ENCODE results near the gene TTYH2. TPM values are rescaled to one million over a fixed set of nuclear protein-coding genes. Genes with fewer than 3 reads are reported as not detected.
A peak's percentile ranks its signal among the peaks of the same experiment; 100 is the strongest.
"Not testable (repeated sequence)": the region's sequence is repeated elsewhere in the genome, so short reads cannot be mapped to it uniquely, and the experiment has no call there.

The TTYH2 gene
- total and polyA plus RNA-seq, 5 donors from 2014 or later, result 6.7 to 23.3 (median 10.8) TPM

DNA sequence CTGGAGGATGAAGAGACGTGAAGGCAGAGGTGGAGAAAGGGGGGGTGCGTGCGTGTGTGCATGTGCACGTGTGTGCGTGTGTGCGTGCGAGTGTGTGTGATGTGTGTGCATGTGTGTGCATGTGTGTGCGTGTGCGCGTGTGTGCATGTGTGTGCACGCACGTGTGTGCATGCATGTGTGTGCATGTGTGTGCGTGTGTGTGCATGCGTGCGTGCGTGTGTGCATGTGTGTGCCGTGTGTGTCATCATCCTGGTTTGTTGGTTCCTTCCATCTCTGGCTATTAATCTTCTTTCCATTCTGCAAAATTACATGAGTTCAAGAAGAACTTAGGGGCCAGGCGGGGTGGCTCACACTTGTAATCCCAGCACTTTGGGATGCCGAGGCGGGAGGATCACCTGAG is 26.9 kb upstream of the TTYH2 start:
- Mint-ChIP-seq H3K4me1 (peaks cover 0 to 4% (median 0%) of the 10 kb centered on the region in 4 donors), H3K36me3 (no peaks in the 10 kb centered on the region), H3K9me3 (peaks cover 0 to 3% (median 0%) of the 10 kb centered on the region in 7 donors), H3K4me3 (no peak overlapping the region), H3K27ac (no peak overlapping the region), H3K27me3 (peaks cover 8% of the 10 kb centered on the region)
- no peak overlapping the region for H3K27ac ChIP-seq (ENCODE audit: insufficient read depth, low read length, poor library complexity, severe bottlenecking)
- no peaks in the 10 kb centered on the region for H3K36me3 ChIP-seq (ENCODE audit: control insufficient read depth, insufficient read depth, low read length)
- H3K4me3 ChIP-seq (ENCODE audit: low read depth, low read length), result no peak overlapping the region
- H3K9me3 ChIP-seq (ENCODE audit: control insufficient read depth in 2 of 2, low read length in 2 of 2), result no peaks in the 10 kb centered on the region
- DNase-seq (no peak), ATAC-seq (ENCODE audit: low read depth in 2 of 2) (no peak)
- no peaks in the 10 kb centered on the region for H3K4me1 ChIP-seq (ENCODE audit: control insufficient read depth, insufficient read depth, low read length, poor library complexity, severe bottlenecking)
- peaks cover 3% of the 10 kb centered on the region for H3K27me3 ChIP-seq (ENCODE audit: control insufficient read depth, insufficient read depth, low read length)

DNA sequence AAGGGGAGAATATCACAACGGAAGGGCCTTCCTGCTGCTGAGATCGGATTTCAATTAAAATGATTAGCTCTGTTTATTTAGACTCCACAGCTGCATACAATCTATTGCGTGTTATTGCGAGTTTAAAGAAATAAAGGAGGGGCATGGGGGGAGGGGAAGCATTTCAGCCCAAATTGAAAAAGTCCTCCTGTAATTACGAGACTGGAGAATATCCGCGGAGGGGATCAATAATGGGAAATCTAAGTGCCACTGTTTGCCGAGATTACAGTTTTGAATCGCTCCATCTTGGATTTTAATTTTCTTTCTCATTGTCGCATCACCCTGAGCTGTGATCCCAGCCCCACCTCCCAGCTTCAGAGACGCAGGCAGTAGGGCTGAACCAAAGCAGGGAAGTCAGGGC is 25.6 kb upstream of the TTYH2 start:
- Histone ChIP-seq H3K27ac (ENCODE audit: insufficient read depth, low read length, poor library complexity, severe bottlenecking) (no peak overlapping the region), H3K4me1 (ENCODE audit: control insufficient read depth, insufficient read depth, low read length, poor library complexity, severe bottlenecking) (no peaks in the 10 kb centered on the region), H3K27me3 (ENCODE audit: control insufficient read depth, insufficient read depth, low read length) (peaks cover 3% of the 10 kb centered on the region), H3K4me3 (ENCODE audit: low read depth, low read length) (no peak overlapping the region), H3K9me3 (ENCODE audit: control insufficient read depth in 2 of 2, low read length in 2 of 2) (no peaks in the 10 kb centered on the region), H3K36me3 (ENCODE audit: control insufficient read depth, insufficient read depth, low read length) (no peaks in the 10 kb centered on the region)
- peaks cover 0 to 3% (median 0%) of the 10 kb centered on the region in 7 donors for H3K9me3 Mint-ChIP-seq
- H3K4me1 Mint-ChIP-seq, result peaks cover 0 to 4% (median 0%) of the 10 kb centered on the region in 4 donors
- DNase-seq (no peak), ATAC-seq (ENCODE audit: low read depth in 2 of 2) (no peak)
- no peak overlapping the region for H3K4me3 Mint-ChIP-seq
- no peaks in the 10 kb centered on the region for H3K36me3 Mint-ChIP-seq
- H3K27me3 Mint-ChIP-seq, result peaks cover 8% of the 10 kb centered on the region
- peak overlapping the region in 1 of 3 donors; percentile 48 for H3K27ac Mint-ChIP-seq

DNA sequence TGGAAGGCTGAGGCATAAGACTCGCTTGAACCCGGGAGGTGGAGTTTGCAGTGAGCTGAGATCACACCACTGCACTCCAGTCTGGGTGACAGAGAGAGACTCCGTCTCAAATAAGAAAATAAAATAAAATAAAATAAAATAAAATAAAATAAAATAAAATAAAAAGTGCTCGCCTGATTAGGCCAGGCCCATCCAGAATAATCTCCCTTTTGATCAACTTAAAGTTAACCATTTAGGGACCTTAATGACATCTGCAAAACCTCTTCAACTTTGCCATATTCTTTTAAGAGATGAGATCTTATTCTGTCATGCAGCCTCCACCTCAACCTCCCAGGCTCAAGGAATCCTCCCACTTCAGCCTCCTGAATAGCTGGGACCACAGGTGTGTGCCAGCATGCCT is 24.7 kb upstream of the TTYH2 start:
- H3K27ac Mint-ChIP-seq; H3K4me3 Mint-ChIP-seq; H3K27ac ChIP-seq (ENCODE audit: insufficient read depth, low read length, poor library complexity, severe bottlenecking); H3K36me3 Mint-ChIP-seq; DNase-seq; ATAC-seq (ENCODE audit: low read depth in 2 of 2); H3K9me3 Mint-ChIP-seq; H3K9me3 ChIP-seq (ENCODE audit: control insufficient read depth in 2 of 2, low read length in 2 of 2); H3K27me3 ChIP-seq (ENCODE audit: control insufficient read depth, insufficient read depth, low read length); H3K4me1 ChIP-seq (ENCODE audit: control insufficient read depth, insufficient read depth, low read length, poor library complexity, severe bottlenecking); H3K36me3 ChIP-seq (ENCODE audit: control insufficient read depth, insufficient read depth, low read length); H3K4me1 Mint-ChIP-seq; H3K4me3 ChIP-seq (ENCODE audit: low read depth, low read length): not testable (repeated sequence)
- H3K27me3 Mint-ChIP-seq, result peaks cover 12% of the 10 kb centered on the region

DNA sequence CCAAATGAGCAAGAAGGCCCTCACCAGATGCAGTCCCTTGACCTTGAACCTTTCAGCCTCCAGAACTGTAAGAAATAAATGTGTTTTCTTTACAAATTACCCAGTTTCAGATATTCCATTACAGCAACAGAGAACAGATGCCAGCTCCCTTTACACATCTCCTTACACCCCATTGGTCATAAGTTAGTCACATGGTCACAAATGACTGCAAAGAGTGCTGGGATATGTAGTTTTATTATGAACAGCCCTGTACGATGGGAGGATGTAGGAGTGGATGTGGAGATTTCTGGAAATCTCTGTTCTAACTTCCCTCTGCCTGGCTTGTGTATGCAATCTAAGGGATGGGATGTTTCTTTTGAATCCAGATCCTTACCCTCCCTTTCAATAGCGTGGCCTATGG is 23.2 kb upstream of the TTYH2 start:
- H3K27ac ChIP-seq (ENCODE audit: insufficient read depth, low read length, poor library complexity, severe bottlenecking), result no peak overlapping the region
- H3K36me3 ChIP-seq (ENCODE audit: control insufficient read depth, insufficient read depth, low read length), result no peaks in the 10 kb centered on the region
- Mint-ChIP-seq H3K27me3 (peaks cover 18% of the 10 kb centered on the region), H3K27ac (no peak overlapping the region), H3K4me1 (peaks cover 0 to 7% (median 0%) of the 10 kb centered on the region in 4 donors), H3K36me3 (no peaks in the 10 kb centered on the region), H3K4me3 (no peak overlapping the region), H3K9me3 (peaks cover 0 to 3% (median 0%) of the 10 kb centered on the region in 7 donors)
- H3K9me3 ChIP-seq (ENCODE audit: control insufficient read depth in 2 of 2, low read length in 2 of 2), result no peaks in the 10 kb centered on the region
- H3K4me1 ChIP-seq (ENCODE audit: control insufficient read depth, insufficient read depth, low read length, poor library complexity, severe bottlenecking), result no peaks in the 10 kb centered on the region
- ATAC-seq (ENCODE audit: low read depth in 2 of 2), result peak in 1 of 2 donors; percentile 63
- no peak overlapping the region for H3K4me3 ChIP-seq (ENCODE audit: low read depth, low read length)
- peak in 1 of 3 donors; percentile 44 for DNase-seq
- H3K27me3 ChIP-seq (ENCODE audit: control insufficient read depth, insufficient read depth, low read length), result peaks cover 3% of the 10 kb centered on the region

DNA sequence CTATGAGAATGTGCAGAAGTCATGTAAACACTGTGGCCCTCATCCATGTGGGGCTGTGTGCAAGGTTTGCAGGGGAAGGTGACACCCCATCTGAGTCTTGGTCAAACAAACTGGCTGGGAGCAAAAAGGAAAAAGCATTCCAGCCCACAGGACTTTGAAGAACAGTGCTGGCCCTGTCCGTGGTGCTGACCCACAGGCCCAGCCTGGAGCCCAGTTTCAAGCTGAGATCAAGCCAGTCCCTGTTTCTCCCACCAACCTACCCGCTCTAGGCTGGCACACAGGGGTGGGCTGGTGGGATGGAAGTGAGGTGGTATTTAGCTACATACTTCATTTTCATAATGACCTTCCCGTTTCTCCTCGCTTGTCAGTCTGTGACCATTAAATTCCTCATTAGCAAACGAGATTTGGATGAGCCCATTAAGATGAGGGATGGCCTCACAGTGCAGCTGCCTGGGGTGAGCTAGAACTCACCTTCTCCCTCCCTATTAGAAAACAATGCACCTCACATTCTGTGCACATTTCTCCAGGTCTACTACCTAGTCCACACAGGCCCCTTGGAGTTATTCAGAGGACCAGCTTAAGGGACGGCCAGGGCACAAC is 22.5 kb upstream of the TTYH2 start:
- ATAC-seq (ENCODE audit: low read depth in 2 of 2), result no peak
- Mint-ChIP-seq H3K36me3 (no peaks in the 10 kb centered on the region), H3K4me3 (no peak overlapping the region), H3K27me3 (peaks cover 22% of the 10 kb centered on the region), H3K9me3 (peaks cover 0 to 3% (median 2%) of the 10 kb centered on the region in 7 donors), H3K4me1 (peaks cover 0 to 7% (median 0%) of the 10 kb centered on the region in 4 donors), H3K27ac (no peak overlapping the region)
- Histone ChIP-seq H3K27me3 (ENCODE audit: control insufficient read depth, insufficient read depth, low read length) (peaks cover 3% of the 10 kb centered on the region), H3K36me3 (ENCODE audit: control insufficient read depth, insufficient read depth, low read length) (no peaks in the 10 kb centered on the region), H3K9me3 (ENCODE audit: control insufficient read depth in 2 of 2, low read length in 2 of 2) (no peaks in the 10 kb centered on the region), H3K4me1 (ENCODE audit: control insufficient read depth, insufficient read depth, low read length, poor library complexity, severe bottlenecking) (no peaks in the 10 kb centered on the region), H3K4me3 (ENCODE audit: low read depth, low read length) (no peak overlapping the region), H3K27ac (ENCODE audit: insufficient read depth, low read length, poor library complexity, severe bottlenecking) (no peak overlapping the region)
- DNase-seq, result no peak

DNA sequence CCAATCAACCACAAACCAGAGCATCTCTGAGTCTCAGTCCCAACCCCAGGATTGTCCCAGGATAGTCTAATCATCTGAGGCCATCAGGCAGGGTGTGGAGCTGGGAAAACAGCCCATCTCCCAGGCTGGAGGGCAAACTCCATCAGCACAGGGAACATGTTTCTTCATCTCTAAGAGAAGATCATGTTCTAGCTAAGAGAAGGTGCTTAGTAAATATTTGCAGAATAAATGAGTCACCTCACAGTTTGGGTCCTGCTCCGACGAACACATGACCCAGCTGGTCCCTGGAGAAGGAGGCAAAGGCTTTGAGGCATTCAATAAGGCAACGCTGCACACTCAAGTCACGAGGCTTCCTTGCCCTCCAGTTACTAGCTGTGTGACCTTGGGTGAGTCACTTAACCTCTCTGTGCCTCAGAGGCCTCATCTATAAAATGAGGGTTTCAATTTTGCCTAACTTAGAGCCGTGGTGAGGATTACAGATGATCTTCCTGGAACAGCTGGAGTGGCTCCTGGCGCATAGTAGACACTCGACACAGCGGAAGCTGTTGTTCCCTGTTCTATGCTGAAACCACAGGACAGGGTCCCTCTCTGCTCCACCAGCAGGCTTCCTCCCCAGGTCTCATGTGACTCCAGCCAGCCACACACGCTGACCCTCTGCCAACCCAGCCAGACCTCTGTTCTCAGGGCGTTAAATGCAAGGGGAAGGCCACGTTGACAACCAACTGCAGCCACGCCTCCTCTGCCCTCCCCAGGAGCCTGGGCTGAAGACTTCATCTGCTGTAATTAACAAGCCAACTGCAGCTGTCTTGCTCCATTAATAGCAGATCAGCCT is 20.2 kb upstream of the TTYH2 start:
- no peak for DNase-seq
- Mint-ChIP-seq H3K9me3 (peaks cover 0 to 3% (median 2%) of the 10 kb centered on the region in 7 donors), H3K4me1 (peaks cover 0 to 5% (median 0%) of the 10 kb centered on the region in 4 donors)

DNA sequence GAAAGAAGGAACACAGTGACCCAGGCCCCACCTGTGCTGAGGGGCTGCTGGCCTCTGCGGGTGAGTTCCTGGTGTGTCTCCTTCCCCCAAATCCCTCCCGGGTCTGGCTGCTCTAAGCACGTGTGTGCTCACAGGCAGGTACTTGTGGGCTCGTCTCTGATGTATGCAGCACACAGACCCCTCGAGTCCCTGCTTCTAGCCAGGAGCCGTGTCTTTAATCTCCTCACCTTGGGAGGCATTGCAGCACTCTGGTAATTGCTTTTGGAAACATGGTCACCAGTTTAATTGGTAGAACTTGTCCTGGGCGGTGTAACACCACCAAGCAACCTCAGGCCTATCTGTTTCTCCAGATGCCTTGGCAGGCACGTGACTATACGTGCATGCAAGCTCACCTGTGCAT is 18.7 kb upstream of the TTYH2 start:
- Mint-ChIP-seq H3K27ac (no peak overlapping the region), H3K9me3 (peaks cover 0 to 3% (median 1%) of the 10 kb centered on the region in 7 donors), H3K4me1 (peaks cover 0 to 6% (median 3%) of the 10 kb centered on the region in 4 donors), H3K27me3 (peaks cover 41% of the 10 kb centered on the region), H3K36me3 (no peaks in the 10 kb centered on the region), H3K4me3 (no peak overlapping the region)
- Histone ChIP-seq H3K27me3 (ENCODE audit: control insufficient read depth, insufficient read depth, low read length) (no peaks in the 10 kb centered on the region), H3K4me3 (ENCODE audit: low read depth, low read length) (no peak overlapping the region), H3K36me3 (ENCODE audit: control insufficient read depth, insufficient read depth, low read length) (no peaks in the 10 kb centered on the region), H3K4me1 (ENCODE audit: control insufficient read depth, insufficient read depth, low read length, poor library complexity, severe bottlenecking) (no peaks in the 10 kb centered on the region), H3K9me3 (ENCODE audit: control insufficient read depth in 2 of 2, low read length in 2 of 2) (no peaks in the 10 kb centered on the region), H3K27ac (ENCODE audit: insufficient read depth, low read length, poor library complexity, severe bottlenecking) (no peak overlapping the region)
- no peak for ATAC-seq (ENCODE audit: low read depth in 2 of 2)
- no peak for DNase-seq

More for the DNA sequence above, 20.2 kb upstream of the TTYH2 start:
- no peak for ATAC-seq (ENCODE audit: low read depth in 2 of 2)
- H3K4me3 ChIP-seq (ENCODE audit: low read depth, low read length), result no peak overlapping the region
- H3K27me3 ChIP-seq (ENCODE audit: control insufficient read depth, insufficient read depth, low read length), result peaks cover 3% of the 10 kb centered on the region
- no peak overlapping the region for H3K27ac ChIP-seq (ENCODE audit: insufficient read depth, low read length, poor library complexity, severe bottlenecking)
- no peaks in the 10 kb centered on the region for H3K4me1 ChIP-seq (ENCODE audit: control insufficient read depth, insufficient read depth, low read length, poor library complexity, severe bottlenecking)
- no peaks in the 10 kb centered on the region for H3K9me3 ChIP-seq (ENCODE audit: control insufficient read depth in 2 of 2, low read length in 2 of 2)
- Mint-ChIP-seq H3K27ac (no peak overlapping the region), H3K36me3 (no peaks in the 10 kb centered on the region), H3K4me3 (no peak overlapping the region), H3K27me3 (peaks cover 34% of the 10 kb centered on the region)
- no peaks in the 10 kb centered on the region for H3K36me3 ChIP-seq (ENCODE audit: control insufficient read depth, insufficient read depth, low read length)
